HG02870 (cell line): ENCODE data around the gene GRAMD1B.

Experiments used
- ATAC-seq: cut with Tn5 transposase; IDR thresholded peaks from one replicate; pipeline ENCODE4 v1.9.1; 2021; ENCODE audit warnings: mild to moderate bottlenecking, moderate library complexity; ENCODE audit not compliant: unreplicated experiment

The GRAMD1B gene

GRCh38 chr11:123584737-123585136, 154.7 kb downstream of the GRAMD1B start:
- ATAC-seq = no peak

- no peak for ATAC-seq
Observed at GRCh38 chr11:123585206-123585605, 155.1 kb downstream of the GRAMD1B start.

GRCh38 chr11:123585706-123586105, 155.6 kb downstream of the GRAMD1B start:
- no peak for ATAC-seq

- ATAC-seq = no peak
Observed at GRCh38 chr11:123586568-123586967, 156.5 kb downstream of the GRAMD1B start.

- ATAC-seq = no peak
Observed at GRCh38 chr11:123587044-123587443, 157.0 kb downstream of the GRAMD1B start.

GRCh38 chr11:123587559-123587958, 157.5 kb downstream of the GRAMD1B start:
- ATAC-seq = no peak

- ATAC-seq = no peak
Observed at GRCh38 chr11:123588117-123588863, 158.2 kb downstream of the GRAMD1B start.

- ATAC-seq = no peak
Observed at GRCh38 chr11:123588864-123589262, 158.8 kb downstream of the GRAMD1B start.

GRCh38 chr11:123590296-123590912, 160.3 kb downstream of the GRAMD1B start:
- ATAC-seq = no peak

- ATAC-seq = no peak
Observed at GRCh38 chr11:123593570-123593969, 163.5 kb downstream of the GRAMD1B start.

- no peak for ATAC-seq
Observed at GRCh38 chr11:123594188-123594901, 164.3 kb downstream of the GRAMD1B start.

- no peak for ATAC-seq
Observed at GRCh38 chr11:123594921-123595320, 164.9 kb downstream of the GRAMD1B start.

- no peak for ATAC-seq
Observed at GRCh38 chr11:123597859-123598258, 167.8 kb downstream of the GRAMD1B start.

- no peak for ATAC-seq
Observed at GRCh38 chr11:123601136-123601535, 171.1 kb downstream of the GRAMD1B start.

- ATAC-seq = no peak
Observed at GRCh38 chr11:123601743-123602142, 171.7 kb downstream of the GRAMD1B start.

- no peak for ATAC-seq
Observed at GRCh38 chr11:123603666-123604065, 173.6 kb downstream of the GRAMD1B start.

GRCh38 chr11:123607781-123608180, 177.7 kb downstream of the GRAMD1B start:
- ATAC-seq = no peak

GRCh38 chr11:123608371-123608770, 178.3 kb downstream of the GRAMD1B start:
- ATAC-seq = no peak

GRCh38 chr11:123608945-123609344, 178.9 kb downstream of the GRAMD1B start:
- no peak for ATAC-seq

- ATAC-seq = no peak
Observed at GRCh38 chr11:123611698-123612097, 181.6 kb downstream of the GRAMD1B start.

- no peak for ATAC-seq
Observed at GRCh38 chr11:123616505-123617198, 186.6 kb downstream of the GRAMD1B start.
